ENCODE data around the gene NSD2.
"Not testable (repeated sequence)": the region's sequence is repeated elsewhere in the genome, so short reads cannot be mapped to it uniquely, and the experiment has no call there.

NSD2 gene

GRCh38 chr4:1841201-1841886 is 29.8 kb upstream of the NSD2 start:
- no peak overlapping the region for H3K4me3 ChIP-seq (ENCODE audit: low read depth, low read length)
- no peak for DNase-seq (ENCODE audit: low read depth)

- DNase-seq (ENCODE audit: low read depth) = no peak
Measured at GRCh38 chr4:1841887-1842210, 29.3 kb upstream of the NSD2 start.

GRCh38 chr4:1842339-1842895 is 28.8 kb upstream of the NSD2 start:
- no peak for DNase-seq (ENCODE audit: low read depth)
- H3K4me3 ChIP-seq (ENCODE audit: low read depth, low read length) = no peak overlapping the region

More at GRCh38 chr4:1841887-1842210, 29.3 kb upstream of the NSD2 start:
- H3K4me3 ChIP-seq (ENCODE audit: low read depth, low read length) = no peak overlapping the region

- peak; percentile 66 for DNase-seq (ENCODE audit: low read depth)
- no peak overlapping the region for H3K4me3 ChIP-seq (ENCODE audit: low read depth, low read length)
Measured at GRCh38 chr4:1842993-1843448, 28.2 kb upstream of the NSD2 start.

- no peak overlapping the region for H3K4me3 ChIP-seq (ENCODE audit: low read depth, low read length)
- peak; percentile 31 for DNase-seq (ENCODE audit: low read depth)
Measured at GRCh38 chr4:1843852-1844251, 27.3 kb upstream of the NSD2 start.

GRCh38 chr4:1844618-1845017 is 26.6 kb upstream of the NSD2 start:
- not testable (repeated sequence) for DNase-seq (ENCODE audit: low read depth); H3K4me3 ChIP-seq (ENCODE audit: low read depth, low read length)

- no peak overlapping the region for H3K4me3 ChIP-seq (ENCODE audit: low read depth, low read length)
Measured at GRCh38 chr4:1846580-1846979, 24.6 kb upstream of the NSD2 start.

GRCh38 chr4:1850276-1850675 is 20.9 kb upstream of the NSD2 start:
- DNase-seq (ENCODE audit: low read depth) = no peak
- H3K4me3 ChIP-seq (ENCODE audit: low read depth, low read length) = no peak overlapping the region

More at GRCh38 chr4:1846580-1846979, 24.6 kb upstream of the NSD2 start:
- DNase-seq (ENCODE audit: low read depth) = no peak

- DNase-seq (ENCODE audit: low read depth) = no peak
- H3K4me3 ChIP-seq (ENCODE audit: low read depth, low read length) = no peak overlapping the region
Measured at GRCh38 chr4:1851160-1851559, 20.0 kb upstream of the NSD2 start.

- no peak overlapping the region for H3K4me3 ChIP-seq (ENCODE audit: low read depth, low read length)
- DNase-seq (ENCODE audit: low read depth) = no peak
Measured at GRCh38 chr4:1851575-1852410, 19.4 kb upstream of the NSD2 start.

- no peak overlapping the region for H3K4me3 ChIP-seq (ENCODE audit: low read depth, low read length)
- no peak for DNase-seq (ENCODE audit: low read depth)
Measured at GRCh38 chr4:1852904-1853623, 18.1 kb upstream of the NSD2 start.

- H3K4me3 ChIP-seq (ENCODE audit: low read depth, low read length) = peak overlapping the region; percentile 90
- no peak for DNase-seq (ENCODE audit: low read depth)
Measured at GRCh38 chr4:1854752-1855151, 16.4 kb upstream of the NSD2 start.

GRCh38 chr4:1855333-1856070 is 15.7 kb upstream of the NSD2 start:
- no peak for DNase-seq (ENCODE audit: low read depth)

GRCh38 chr4:1856071-1856942 is 14.9 kb upstream of the NSD2 start, which contains the start of gene LETM1:
Gene LETM1, minus strand, starts transcription at chr4:1856156. Its CDS starts 206 bp downstream, at chr4:1855950.
- DNase-seq (ENCODE audit: low read depth) = peak; percentile 92
- peak within 1 kb of the TSS; percentile 90 for H3K4me3 ChIP-seq (ENCODE audit: low read depth, low read length)

More at GRCh38 chr4:1855333-1856070, 15.7 kb upstream of the NSD2 start:
- peak overlapping the region; percentile 90 for H3K4me3 ChIP-seq (ENCODE audit: low read depth, low read length)

- H3K4me3 ChIP-seq (ENCODE audit: low read depth, low read length) = peak overlapping the region; percentile 90
- DNase-seq (ENCODE audit: low read depth) = no peak
Measured at GRCh38 chr4:1856943-1857699, 14.1 kb upstream of the NSD2 start.

GRCh38 chr4:1857931-1858330 is 13.3 kb upstream of the NSD2 start:
- no peak overlapping the region for H3K4me3 ChIP-seq (ENCODE audit: low read depth, low read length)
- DNase-seq (ENCODE audit: low read depth) = no peak

GRCh38 chr4:1859389-1859753 is 11.8 kb upstream of the NSD2 start:
- no peak overlapping the region for H3K4me3 ChIP-seq (ENCODE audit: low read depth, low read length)
- DNase-seq (ENCODE audit: low read depth) = no peak

Data from skeletal muscle cell (primary cell).